HCT116 (cell line): ENCODE measurements around the gene NCOA5. TPM values are rescaled to one million over a fixed set of nuclear protein-coding genes. Genes with fewer than 3 reads are reported as not detected.

Source experiments
- ATAC-seq: fragments of 200-7000 bp; cut with Tn5 transposase; 2 replicates; pipeline ENCODE4 v1.9.1; 2020; ENCODE audit warnings: mild to moderate bottlenecking, moderate library complexity
- BruUV-seq: library from RNA; stranded (reverse); fragments of 400-500 nt; replicated peaks from 2 replicates; lab custom pipeline; 2021; lab: Mats Ljungman, UMichigan
- CTCF ChIA-PET: fragments of 300-600 bp; sonication (Branson Sonifier 250); formaldehyde crosslinking; loops from one replicate; lab custom pipeline; 2021; ENCODE audit warnings: antibody characterized with exemption; lab: Charles Lee
- POLR2A ChIA-PET: fragments of 300-600, 350-600 bp; sonication (Branson Sonifier 250); formaldehyde crosslinking; loops from one replicate; lab custom pipeline; 2021; ENCODE audit warnings: antibody characterized with exemption; lab: Charles Lee
- RAD21 ChIA-PET, 2 experiments: fragments of 300-600 bp; sonication (Branson Sonifier 250); formaldehyde crosslinking; loops; one replicate each; lab custom pipeline; 2023; ENCODE audit warnings: low total read pairs in 2 of 2; ENCODE audit not compliant: uncharacterized antibody in 2 of 2, unreplicated experiment in 2 of 2, low non-redundant PET in 1 of 2; lab: Charles Lee
- DNase-seq: peaks from one replicate; pipeline ENCODE4 v3.0.0-alpha.2; 2010; ENCODE audit warnings: low read depth, low spot score
- H2AFZ ChIP-seq: fragments of 200-600 bp; shearing (Covaris generic), sonication (generic); 2 replicates; pipeline ENCODE4 v1.6.1; 2017; ENCODE audit warnings: low read depth, mixed run types, mixed read lengths, antibody characterized with exemption, low read length; ENCODE audit not compliant: poor library complexity, severe bottlenecking
- H3K27ac ChIP-seq: 2 replicates; pipeline ENCODE4 v1.5.1; 2012; ENCODE audit warnings: low read depth, low read length
- H3K27me3 ChIP-seq: fragments of 200-600 bp; sonication (generic); 2 replicates; pipeline ENCODE4 v1.6.1; 2016; ENCODE audit warnings: mixed run types, low read length, mixed read lengths; ENCODE audit not compliant: insufficient read depth
- H3K36me3 ChIP-seq, 2 experiments: fragments of 200-500 bp in 1 of 2; fragments of 200-600 bp in 1 of 2; sonication (Bioruptor generic) in 1 of 2; sonication (generic) in 1 of 2; 2 replicates each; pipeline versions ENCODE4 v1.5.1 to v1.6.1; 2014 to 2016; ENCODE audit warnings: low read length in 2 of 2, inconsistent platforms in 1 of 2, mixed read lengths in 1 of 2, mixed run types in 1 of 2; ENCODE audit not compliant: insufficient read depth in 2 of 2, control insufficient read depth in 1 of 2
- H3K4me1 ChIP-seq, 2 experiments: fragments of 200-600 bp in 1 of 2; sonication (generic) in 1 of 2; 2 replicates each; pipeline versions ENCODE4 v1.5.1 to v1.6.1; 2012 to 2017; ENCODE audit warnings: low read length in 2 of 2, inconsistent platforms in 1 of 2, mild to moderate bottlenecking in 1 of 2, mixed read lengths in 1 of 2, mixed run types in 1 of 2, moderate library complexity in 1 of 2; ENCODE audit not compliant: insufficient read depth in 2 of 2, control insufficient read depth in 1 of 2
- H3K4me2 ChIP-seq: fragments of 200-600 bp; sonication (generic); 2 replicates; pipeline ENCODE4 v1.6.1; 2017; ENCODE audit warnings: mixed run types, low read length, mixed read lengths
- H3K4me3 ChIP-seq, 2 experiments: fragments of 200-600 bp in 1 of 2; sonication (generic) in 1 of 2; replicated peaks in 1 of 2; 2 replicates each; pipeline ENCODE4 v1.5.1; 2011 to 2016; ENCODE audit warnings: low read length in 2 of 2, control low read depth in 1 of 2, low read depth in 1 of 2, mild to moderate bottlenecking in 1 of 2, mixed read lengths in 1 of 2, mixed run types in 1 of 2
- H3K79me2 ChIP-seq: fragments of 200-600 bp; sonication (generic); 2 replicates; pipeline ENCODE4 v1.6.1; 2017; ENCODE audit warnings: mild to moderate bottlenecking, mixed run types, low read length, moderate library complexity, mixed read lengths; ENCODE audit not compliant: insufficient read depth
- H3K9ac ChIP-seq: fragments of 200-600 bp; sonication (generic); 2 replicates; pipeline ENCODE4 v1.6.1; 2016; ENCODE audit warnings: low read length, mixed read lengths
- H3K9me2 ChIP-seq: fragments of 200-600 bp; sonication (generic), shearing (Covaris generic); 2 replicates; pipeline ENCODE4 v1.6.1; 2017; ENCODE audit warnings: mixed run types, mild to moderate bottlenecking, moderate library complexity; ENCODE audit not compliant: insufficient read depth
- H3K9me3 ChIP-seq, 2 experiments: fragments of 200-500 bp in 1 of 2; fragments of 200-600 bp in 1 of 2; sonication (Bioruptor generic) in 1 of 2; sonication (generic) in 1 of 2; 2 replicates each; pipeline ENCODE4 v1.6.1; 2014 to 2017; ENCODE audit warnings: low read length in 2 of 2, mixed read lengths in 2 of 2, inconsistent platforms in 1 of 2, low read depth in 1 of 2, mild to moderate bottlenecking in 1 of 2, mixed run types in 1 of 2, moderate library complexity in 1 of 2; ENCODE audit not compliant: control insufficient read depth in 1 of 2, insufficient read depth in 1 of 2
- H4K20me1 ChIP-seq: fragments of 200-600 bp; sonication (generic), shearing (Covaris generic); 2 replicates; pipeline ENCODE4 v1.6.1; 2017; ENCODE audit warnings: mixed run types, mild to moderate bottlenecking, moderate library complexity; ENCODE audit not compliant: insufficient read depth
- EZH2 ChIP-seq: fragments of 200-600 bp; sonication (generic); IDR thresholded peaks from 2 replicates; pipeline ENCODE4 v1.6.1; 2017; ENCODE audit warnings: antibody characterized with exemption, mixed run types
- FOSL1 ChIP-seq: IDR thresholded peaks from 2 replicates; pipeline ENCODE4 v1.6.1; 2012; ENCODE audit warnings: low read depth
- JUND ChIP-seq: IDR thresholded peaks from 2 replicates; pipeline ENCODE4 v1.6.1; 2012
- MAX ChIP-seq: IDR thresholded peaks from 2 replicates; pipeline ENCODE4 v1.6.1; 2012
- POLR2AphosphoS5 ChIP-seq: IDR thresholded peaks from 2 replicates; pipeline ENCODE4 v1.6.1; 2011; ENCODE audit warnings: mild to moderate bottlenecking, low read depth, low read length, moderate library complexity
- SIN3A ChIP-seq: IDR thresholded peaks from 2 replicates; pipeline ENCODE4 v1.6.1; 2012; ENCODE audit warnings: low read depth
- SP1 ChIP-seq: IDR thresholded peaks from 2 replicates; pipeline ENCODE4 v1.6.1; 2012; ENCODE audit warnings: low read depth
- SRF ChIP-seq: IDR thresholded peaks from 2 replicates; pipeline ENCODE4 v1.6.1; 2012; ENCODE audit warnings: low read depth
- intact Hi-C: fragments of 100-400 bp; cut with micrococcal nuclease; formaldehyde crosslinking; loops from 2 replicates; pipeline ENCODE4 v1.10.0; 2022
- total RNA-seq: library from RNA; stranded (reverse); gene quantifications from one replicate; pipeline ENCODE4 v1.2.1, GENCODE V29; 2021; ENCODE audit not compliant: unreplicated experiment
- TF ChIP-seq, protein P1 (sequence below), 3 experiments: fragments of 200-600 bp in 1 of 3; sonication (generic) in 1 of 3; IDR thresholded peaks in 2 of 3; conservative IDR thresholded peaks in 1 of 3; 2 replicates each; pipeline ENCODE4 v1.5.1; 2012 to 2017; ENCODE audit warnings: low read depth in 2 of 3, low read length in 2 of 3, antibody characterized with exemption in 1 of 3, borderline replicate concordance in 1 of 3, control low read depth in 1 of 3, mild to moderate bottlenecking in 1 of 3, mixed read lengths in 1 of 3, mixed run types in 1 of 3, moderate library complexity in 1 of 3; ENCODE audit not compliant: insufficient read depth in 1 of 3

NCOA5 gene
- total RNA-seq, 1 experiment from 2014 or later, result 31.6 TPM

DNA sequence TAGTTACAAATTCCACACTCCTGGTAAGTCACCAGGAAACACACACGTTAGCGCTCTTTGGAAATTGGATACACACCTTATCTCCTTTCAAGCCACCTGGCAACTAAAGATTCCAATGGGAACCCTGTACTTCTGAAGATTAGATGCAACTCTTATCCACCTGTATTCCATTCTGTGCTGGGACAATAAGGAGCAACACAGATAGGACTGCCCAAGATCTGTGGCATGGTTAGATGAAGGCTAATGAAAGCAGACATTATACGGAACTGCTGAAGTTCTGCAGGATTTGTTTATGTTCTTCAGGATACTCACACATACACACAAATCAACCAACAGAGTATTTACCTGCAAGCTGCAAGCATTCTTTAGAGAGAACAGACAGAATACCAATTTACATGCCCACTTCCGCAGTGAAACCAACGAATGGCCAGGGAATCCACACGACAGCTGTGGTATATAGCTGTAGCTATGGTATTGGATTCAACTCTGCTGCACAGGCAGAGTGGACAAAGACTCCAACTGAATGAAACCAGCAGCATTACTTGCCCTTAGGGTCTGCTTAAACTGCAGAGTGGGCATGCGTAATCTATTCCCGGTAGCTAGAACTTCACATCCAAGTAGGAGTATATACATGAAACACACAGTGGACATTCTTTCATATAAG, 12.0 kb downstream of the NCOA5 start:
- RAD21 ChIA-PET, result no interaction called here
- peaks cover 15 to 36% of the 10 kb centered on the region in 2 experiments; a peak in 3 of 4 replicates for H3K36me3 ChIP-seq
- BruUV-seq, result no TSS peak
- no peaks in the 10 kb centered on the region for H3K9me3 ChIP-seq
- no peak for DNase-seq
- no peaks in the 10 kb centered on the region for H3K9me2 ChIP-seq
- TF ChIP-seq MAX, result no peak
- no peak for TF ChIP-seq SP1
- TF ChIP-seq EZH2, result no peak
- no peak for TF ChIP-seq JUND
- TF ChIP-seq SIN3A, result no peak
- no peak for TF ChIP-seq FOSL1
- TF ChIP-seq POLR2AphosphoS5, result no peak
- TF ChIP-seq SRF, result no peak
- TF ChIP-seq, protein P1, sequence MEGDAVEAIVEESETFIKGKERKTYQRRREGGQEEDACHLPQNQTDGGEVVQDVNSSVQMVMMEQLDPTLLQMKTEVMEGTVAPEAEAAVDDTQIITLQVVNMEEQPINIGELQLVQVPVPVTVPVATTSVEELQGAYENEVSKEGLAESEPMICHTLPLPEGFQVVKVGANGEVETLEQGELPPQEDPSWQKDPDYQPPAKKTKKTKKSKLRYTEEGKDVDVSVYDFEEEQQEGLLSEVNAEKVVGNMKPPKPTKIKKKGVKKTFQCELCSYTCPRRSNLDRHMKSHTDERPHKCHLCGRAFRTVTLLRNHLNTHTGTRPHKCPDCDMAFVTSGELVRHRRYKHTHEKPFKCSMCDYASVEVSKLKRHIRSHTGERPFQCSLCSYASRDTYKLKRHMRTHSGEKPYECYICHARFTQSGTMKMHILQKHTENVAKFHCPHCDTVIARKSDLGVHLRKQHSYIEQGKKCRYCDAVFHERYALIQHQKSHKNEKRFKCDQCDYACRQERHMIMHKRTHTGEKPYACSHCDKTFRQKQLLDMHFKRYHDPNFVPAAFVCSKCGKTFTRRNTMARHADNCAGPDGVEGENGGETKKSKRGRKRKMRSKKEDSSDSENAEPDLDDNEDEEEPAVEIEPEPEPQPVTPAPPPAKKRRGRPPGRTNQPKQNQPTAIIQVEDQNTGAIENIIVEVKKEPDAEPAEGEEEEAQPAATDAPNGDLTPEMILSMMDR (IDR thresholded peaks at IDR 0.05 in 2 of 3, conservative IDR thresholded peaks at IDR 0.05 in 1 of 3; ENCODE audit: borderline replicate concordance in 1 of 3, insufficient read depth in 1 of 3, low read depth in 2 of 3, low read length in 2 of 3), result no peak
- no peak overlapping the region for H3K4me3 ChIP-seq
- H3K4me1 ChIP-seq, result no peaks in the 10 kb centered on the region
- POLR2A ChIA-PET, result no interaction called here
- intact Hi-C loops, result no loop called here
- peaks cover 11% of the 10 kb centered on the region; the same call in 1 of the 2 replicates for H4K20me1 ChIP-seq
- ATAC-seq, result no peak
- H3K27ac ChIP-seq, result no peak overlapping the region
- peaks cover 58% of the 10 kb centered on the region for H3K79me2 ChIP-seq
- H3K9ac ChIP-seq, result no peak overlapping the region
- H3K27me3 ChIP-seq, result no peaks in the 10 kb centered on the region
- CTCF ChIA-PET, result no interaction called here
- H3K4me2 ChIP-seq, result no peak overlapping the region
- no peak overlapping the region for H2AFZ ChIP-seq
